Measurements from ENCODE around the gene MBLAC1.

The MBLAC1 gene

GRCh38 chr7:100132126-100132525 lies 5.4 kb downstream of the MBLAC1 start:
- H3K27me3 ChIP-seq (ENCODE audit: insufficient read depth, low read length, poor library complexity) = no peaks in the 10 kb centered on the region
- no peaks in the 10 kb centered on the region for H3K36me3 ChIP-seq (ENCODE audit: insufficient read depth, low read length)
- TF ChIP-seq EZH2 (IDR thresholded peaks at IDR 0.05; ENCODE audit: borderline replicate concordance, low read depth, low read length, severe bottlenecking) = no peak
- TF ChIP-seq CTCF (IDR thresholded peaks at IDR 0.05; ENCODE audit: borderline replicate concordance, extremely low read depth, low read length, poor library complexity, severe bottlenecking) = no peak
- H3K79me2 ChIP-seq (ENCODE audit: insufficient read depth, low read length) = peaks cover 2% of the 10 kb centered on the region; the same call in 1 of the 2 replicates
- peaks cover 26% of the 10 kb centered on the region for H3K4me1 ChIP-seq (ENCODE audit: insufficient read depth, low read length)
- no peak overlapping the region for H3K27ac ChIP-seq (ENCODE audit: low read length)
- no peak overlapping the region for H3K4me3 ChIP-seq (ENCODE audit: low read depth in 1 of 2, low read length in 2 of 2)
- no peaks in the 10 kb centered on the region for H4K20me1 ChIP-seq (ENCODE audit: insufficient read depth, low read length)
- H3K9ac ChIP-seq (ENCODE audit: low read depth, low read length) = no peak overlapping the region
- DNase-seq (no peak), ATAC-seq (ENCODE audit: insufficient read depth, low read depth) (no peak)
- no peaks in the 10 kb centered on the region for H3K9me3 ChIP-seq (ENCODE audit: insufficient read depth, low read length, severe bottlenecking)
- H3K4me2 ChIP-seq (ENCODE audit: insufficient read depth, low read length) = no peak overlapping the region
- H2AFZ ChIP-seq (ENCODE audit: low read depth, low read length) = no peak overlapping the region

- no peaks in the 10 kb centered on the region for H3K36me3 ChIP-seq (ENCODE audit: insufficient read depth, low read length)
- H3K4me3 ChIP-seq (ENCODE audit: low read depth in 1 of 2, low read length in 2 of 2) = no peak overlapping the region
- peaks cover 23% of the 10 kb centered on the region for H3K4me1 ChIP-seq (ENCODE audit: insufficient read depth, low read length)
- no peak overlapping the region for H2AFZ ChIP-seq (ENCODE audit: low read depth, low read length)
- TF ChIP-seq EZH2 (IDR thresholded peaks at IDR 0.05; ENCODE audit: borderline replicate concordance, low read depth, low read length, severe bottlenecking) (no peak), CTCF (IDR thresholded peaks at IDR 0.05; ENCODE audit: borderline replicate concordance, extremely low read depth, low read length, poor library complexity, severe bottlenecking) (peak; percentile 94)
- no peaks in the 10 kb centered on the region; the same call in 1 of the 2 replicates for H3K79me2 ChIP-seq (ENCODE audit: insufficient read depth, low read length)
- H3K9me3 ChIP-seq (ENCODE audit: insufficient read depth, low read length, severe bottlenecking) = no peaks in the 10 kb centered on the region
- no peak overlapping the region for H3K4me2 ChIP-seq (ENCODE audit: insufficient read depth, low read length)
- ATAC-seq (ENCODE audit: insufficient read depth, low read depth) = peak; percentile 81
- no peaks in the 10 kb centered on the region for H4K20me1 ChIP-seq (ENCODE audit: insufficient read depth, low read length)
- no peak overlapping the region for H3K27ac ChIP-seq (ENCODE audit: low read length)
- peak; percentile 76 for DNase-seq
- no peaks in the 10 kb centered on the region for H3K27me3 ChIP-seq (ENCODE audit: insufficient read depth, low read length, poor library complexity)
- no peak overlapping the region for H3K9ac ChIP-seq (ENCODE audit: low read depth, low read length)
These were observed 6.0 kb downstream of the MBLAC1 start for GRCh38 chr7:100132697-100133151.

GRCh38 chr7:100137851-100138760 lies 11.3 kb downstream of the MBLAC1 start:
- no peaks in the 10 kb centered on the region for H3K36me3 ChIP-seq (ENCODE audit: insufficient read depth, low read length)
- ATAC-seq (ENCODE audit: insufficient read depth, low read depth) (no peak), DNase-seq (no peak)
- no peak overlapping the region for H3K9ac ChIP-seq (ENCODE audit: low read depth, low read length)
- H3K27ac ChIP-seq (ENCODE audit: low read length) = no peak overlapping the region
- H3K4me3 ChIP-seq (ENCODE audit: low read depth in 1 of 2, low read length in 2 of 2) = no peak overlapping the region
- no peak overlapping the region for H3K4me2 ChIP-seq (ENCODE audit: insufficient read depth, low read length)
- H3K9me3 ChIP-seq (ENCODE audit: insufficient read depth, low read length, severe bottlenecking) = no peaks in the 10 kb centered on the region
- H3K4me1 ChIP-seq (ENCODE audit: insufficient read depth, low read length) = no peaks in the 10 kb centered on the region
- no peaks in the 10 kb centered on the region for H4K20me1 ChIP-seq (ENCODE audit: insufficient read depth, low read length)
- no peaks in the 10 kb centered on the region for H3K27me3 ChIP-seq (ENCODE audit: insufficient read depth, low read length, poor library complexity)
- TF ChIP-seq EZH2 (IDR thresholded peaks at IDR 0.05; ENCODE audit: borderline replicate concordance, low read depth, low read length, severe bottlenecking) (no peak), CTCF (IDR thresholded peaks at IDR 0.05; ENCODE audit: borderline replicate concordance, extremely low read depth, low read length, poor library complexity, severe bottlenecking) (no peak)
- H2AFZ ChIP-seq (ENCODE audit: low read depth, low read length) = no peak overlapping the region
- no peaks in the 10 kb centered on the region for H3K79me2 ChIP-seq (ENCODE audit: insufficient read depth, low read length)

Data from DND-41 (cell line).